Endothelial cell of umbilical vein (primary cell): ENCODE data around the gene IPO11. TPM values are rescaled to one million over a fixed set of nuclear protein-coding genes. Genes with fewer than 3 reads are reported as not detected.

Experiments
- BruUV-seq: library from RNA; stranded (reverse); fragments of 400-500 nt; replicated peaks from 2 replicates; lab custom pipeline; 2021; lab: Mats Ljungman, UMichigan
- CTCF ChIA-PET: fragments of 300-600, 350-600 bp; sonication (Branson Sonifier 250); formaldehyde crosslinking; loops from one replicate; lab custom pipeline; 2021; ENCODE audit warnings: antibody characterized with exemption, inconsistent platforms; lab: Charles Lee
- POLR2A ChIA-PET: fragments of 300-600, 350-600 bp; sonication (Branson Sonifier 250); formaldehyde crosslinking; loops from one replicate; lab custom pipeline; 2021; ENCODE audit warnings: antibody characterized with exemption, inconsistent platforms; lab: Charles Lee
- DNase-seq: peaks from one replicate; pipeline ENCODE4 v3.0.0-alpha.2; 2011; ENCODE audit warnings: low read depth, low spot score
- FAIRE-seq: peaks from 2 replicates; lab custom pipeline; 2011; peaks lifted over from hg19 to GRCh38; lab: Jason Lieb, UNC
- H2AFZ ChIP-seq: 2 replicates; pipeline ENCODE4 v1.6.0; 2012; ENCODE audit warnings: low read depth, low read length, control low read depth, inconsistent platforms
- H3K27ac ChIP-seq: 2 replicates; pipeline ENCODE4 v1.5.1; 2011; ENCODE audit warnings: low read depth, mild to moderate bottlenecking, control low read depth, low read length, moderate library complexity; ENCODE audit not compliant: insufficient read depth
- H3K27me3 ChIP-seq, 2 experiments: 2 replicates each; pipeline versions ENCODE4 v1.6.0 to v1.6.1; 2011; ENCODE audit warnings: low read length in 2 of 2, mixed read lengths in 1 of 2; ENCODE audit not compliant: control insufficient read depth in 2 of 2, insufficient read depth in 2 of 2
- H3K36me3 ChIP-seq, 2 experiments: 2 replicates in 1 of 2; 3 replicates in 1 of 2; pipeline ENCODE4 v1.5.1; 2011; ENCODE audit warnings: low read length in 2 of 2, mild to moderate bottlenecking in 1 of 2, moderate library complexity in 1 of 2; ENCODE audit not compliant: control insufficient read depth in 2 of 2, insufficient read depth in 2 of 2; ENCODE audit errors: extremely low read depth in 1 of 2
- H3K4me1 ChIP-seq: 3 replicates; pipeline ENCODE4 v1.5.1; 2011; ENCODE audit warnings: mild to moderate bottlenecking, low read length; ENCODE audit not compliant: control insufficient read depth, insufficient read depth; ENCODE audit errors: extremely low read depth
- H3K4me2 ChIP-seq: 2 replicates; pipeline ENCODE4 v1.6.1; 2011; ENCODE audit warnings: low read length, control low read depth, mixed read lengths; ENCODE audit not compliant: insufficient read depth
- H3K4me3 ChIP-seq, 3 experiments: fragments of 200-600 bp in 1 of 3; sonication (generic), shearing (Covaris generic) in 1 of 3; replicated peaks in 1 of 3; 2 replicates each; pipeline ENCODE4 v1.5.1; 2011 to 2016; ENCODE audit warnings: control low read depth in 3 of 3, low read length in 3 of 3, mild to moderate bottlenecking in 2 of 3, inconsistent platforms in 1 of 3, low read depth in 1 of 3, moderate library complexity in 1 of 3; ENCODE audit not compliant: insufficient read depth in 1 of 3
- H3K79me2 ChIP-seq: 2 replicates; pipeline ENCODE4 v1.6.0; 2012; ENCODE audit warnings: low read length, inconsistent platforms; ENCODE audit not compliant: control insufficient read depth, insufficient read depth
- H3K9ac ChIP-seq: replicated peaks from 2 replicates; pipeline ENCODE3; 2011; ENCODE audit warnings: low read length, control low read depth; ENCODE audit not compliant: insufficient read depth; ENCODE audit errors: extremely low read depth
- H3K9me1 ChIP-seq: replicated peaks from 3 replicates; pipeline ENCODE4 v1.6.0; 2011; ENCODE audit warnings: mild to moderate bottlenecking, low read length; ENCODE audit not compliant: control insufficient read depth, insufficient read depth; ENCODE audit errors: extremely low read depth
- H3K9me3 ChIP-seq: replicated peaks from 2 replicates; pipeline ENCODE4 v1.5.1; 2012; ENCODE audit warnings: low read length, inconsistent platforms; ENCODE audit not compliant: control insufficient read depth, insufficient read depth
- H4K20me1 ChIP-seq: replicated peaks from 2 replicates; pipeline ENCODE3; 2011; ENCODE audit warnings: mild to moderate bottlenecking, low read length; ENCODE audit not compliant: control insufficient read depth, insufficient read depth; ENCODE audit errors: extremely low read depth
- CTCF ChIP-seq, 2 donors: IDR thresholded peaks; 1 replicate in 1 of 2; 2 replicates in 1 of 2; pipeline ENCODE4 v1.5.1; 2011; ENCODE audit warnings: low read length in 2 of 2, mild to moderate bottlenecking in 2 of 2, moderate library complexity in 2 of 2, control low read depth in 1 of 2, inconsistent platforms in 1 of 2, low read depth in 1 of 2; ENCODE audit not compliant: insufficient read depth in 1 of 2; ENCODE audit errors: extremely low read depth in 1 of 2
- EZH2 ChIP-seq: IDR thresholded peaks from 2 replicates; pipeline ENCODE4 v1.6.1; 2012; ENCODE audit warnings: borderline replicate concordance, low read depth, mild to moderate bottlenecking, moderate library complexity, low read length, inconsistent platforms; ENCODE audit not compliant: severe bottlenecking
- FOS ChIP-seq: IDR thresholded peaks from 2 replicates; pipeline ENCODE4 v1.6.1; 2011; ENCODE audit warnings: mild to moderate bottlenecking, low read length, moderate library complexity, borderline replicate concordance; ENCODE audit not compliant: insufficient read depth
- GATA2 ChIP-seq: IDR thresholded peaks from 2 replicates; pipeline ENCODE4 v1.7.0; 2011; ENCODE audit warnings: low read depth, mild to moderate bottlenecking, moderate library complexity, mixed read lengths, low read length; ENCODE audit not compliant: insufficient read length, insufficient read depth
- JUN ChIP-seq: IDR thresholded peaks from 2 replicates; pipeline ENCODE4 v1.6.1; 2011; ENCODE audit warnings: borderline replicate concordance, low read depth; ENCODE audit not compliant: insufficient read length, insufficient read depth
- MYC ChIP-seq: IDR thresholded peaks from one replicate; pipeline ENCODE4 v1.6.1; 2011; ENCODE audit warnings: mild to moderate bottlenecking, low read depth, low read length
- POLR2A ChIP-seq: IDR thresholded peaks from 2 replicates; pipeline ENCODE4 v1.6.1; 2012; ENCODE audit warnings: low read depth, mild to moderate bottlenecking, control low read depth, low read length
- POLR2AphosphoS5 ChIP-seq: IDR thresholded peaks from 2 replicates; pipeline ENCODE4 v1.6.1; 2012; ENCODE audit warnings: low read depth, mild to moderate bottlenecking, control low read depth, low read length, moderate library complexity; ENCODE audit not compliant: insufficient read depth
- dilution Hi-C: fragments of 300-500 bp; cut with MboI; formaldehyde crosslinking; loops from one replicate; pipeline ENCODE4 v1.15.0; 2019; ENCODE audit warnings: low sequenced_read_pairs; ENCODE audit not compliant: extremely low pct_ligation_motif_present
- intact Hi-C: fragments of 100-400 bp; cut with micrococcal nuclease; formaldehyde crosslinking; loops from one replicate; pipeline ENCODE4 v1.10.0; 2022
- polyA plus RNA-seq, 4 experiments: library from polyadenylated mRNA; depleted of rRNA in 3 of 4; stranded (reverse) in 3 of 4; unstranded in 1 of 4; fragments of >200 nt; gene quantifications; 2 replicates each; pipeline versions ENCODE4 v1.2.1 to v1.2.3, GENCODE V29; 2011 to 2012; ENCODE audit warnings: missing spikeins in 1 of 4
- total RNA-seq: library from RNA; stranded (reverse); gene quantifications from 2 replicates; pipeline ENCODE4 v1.2.3, GENCODE V29; 2021
- TF ChIP-seq, protein P1 (sequence below): IDR thresholded peaks from 2 replicates; pipeline ENCODE4 v1.6.1; 2011; ENCODE audit not compliant: insufficient read depth, insufficient read length

The IPO11 gene
- total and polyA plus RNA-seq, 2 donors (not counting 3 experiments of a cell fraction or from before 2014, with no cell fraction given) = 38.5 to 80.9 TPM

DNA sequence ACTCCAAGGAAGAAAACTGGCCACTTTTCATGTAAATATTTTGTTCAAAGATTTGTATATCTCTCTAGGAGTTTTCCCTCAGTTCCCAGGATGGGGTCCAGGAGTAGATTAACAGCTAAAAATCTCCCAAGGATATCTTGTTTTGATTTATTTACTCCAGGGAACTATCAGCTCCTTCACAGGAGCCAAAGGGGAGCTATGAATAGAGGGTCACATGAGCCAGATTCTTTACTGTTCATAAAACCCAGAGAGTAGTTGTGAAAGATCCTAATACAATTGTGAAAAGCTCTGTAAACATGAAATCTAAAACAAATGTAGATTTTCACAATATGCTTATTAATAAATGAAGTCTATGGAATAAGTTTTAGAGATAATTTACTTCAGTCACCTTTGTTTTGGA is 25.7 kb upstream of the IPO11 start:
- TF ChIP-seq JUN (no peak), POLR2AphosphoS5 (no peak), EZH2 (no peak), GATA2 (no peak), CTCF (IDR thresholded peaks at IDR 0.05; ENCODE audit: extremely low read depth in 1 of 2, insufficient read depth in 1 of 2, low read depth in 1 of 2, low read length in 2 of 2) (no peak), FOS (no peak), POLR2A (no peak), MYC (no peak)
- TF ChIP-seq, protein P1, sequence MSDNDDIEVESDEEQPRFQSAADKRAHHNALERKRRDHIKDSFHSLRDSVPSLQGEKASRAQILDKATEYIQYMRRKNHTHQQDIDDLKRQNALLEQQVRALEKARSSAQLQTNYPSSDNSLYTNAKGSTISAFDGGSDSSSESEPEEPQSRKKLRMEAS = no peak
- Histone ChIP-seq H4K20me1 (no peaks in the 10 kb centered on the region), H2AFZ (no peak overlapping the region), H3K4me1 (no peaks in the 10 kb centered on the region), H3K79me2 (peaks cover 2% of the 10 kb centered on the region), H3K4me3 (no peak overlapping the region), H3K4me2 (no peak overlapping the region), H3K9me1 (no peaks in the 10 kb centered on the region), H3K9ac (no peak overlapping the region), H3K9me3 (no peaks in the 10 kb centered on the region), H3K27me3 (no peaks in the 10 kb centered on the region), H3K36me3 (peaks cover 8 to 31% of the 10 kb centered on the region in 2 experiments), H3K27ac (no peak overlapping the region)
- DNase-seq (no peak), FAIRE-seq (no peak)
- intact Hi-C loops (no loop called here), dilution Hi-C loops (no loop called here)
- CTCF ChIA-PET = interaction anchor here (1.5 kb wide), 1 partner anchor 17 kb away, joined by 4 read pairs; the partner anchor contains the start of gene DIMT1
- POLR2A ChIA-PET = interaction anchor here (1.6 kb wide), 1 partner anchor 17 kb away, joined by 7 read pairs; the partner anchor contains the start of gene DIMT1
- no TSS peak for BruUV-seq
